ENCODE results near the gene CCDC7. TPM values are rescaled to one million over a fixed set of nuclear protein-coding genes. Genes with fewer than 3 reads are reported as not detected.
"Not testable (repeated sequence)": the region's sequence is repeated elsewhere in the genome, so short reads cannot be mapped to it uniquely, and the experiment has no call there.

Gene CCDC7
- total RNA-seq, 1 experiment from 2014 or later, result 1.2 TPM

- no peak for DNase-seq
- Mint-ChIP-seq H3K27me3 (ENCODE audit: insufficient read depth, unreplicated experiment) (peaks cover 4% of the 10 kb centered on the region), H3K4me1 (ENCODE audit: low read depth, unreplicated experiment) (no peaks in the 10 kb centered on the region), H3K9me3 (ENCODE audit: unreplicated experiment) (no peaks in the 10 kb centered on the region), H3K36me3 (ENCODE audit: insufficient read depth, unreplicated experiment) (no peaks in the 10 kb centered on the region), H3K4me3 (ENCODE audit: unreplicated experiment) (no peak overlapping the region), H3K27ac (ENCODE audit: unreplicated experiment) (no peak overlapping the region)
- no peak for TF ChIP-seq CTCF (IDR thresholded peaks at IDR 0.05; ENCODE audit: insufficient read depth in 1 of 2, low read depth in 1 of 2, low read length in 1 of 2, severe bottlenecking in 1 of 2, unreplicated experiment in 1 of 2)
- Histone ChIP-seq H3K4me3 (ENCODE audit: low read depth, low read length) (no peak overlapping the region), H3K27me3 (replicated peaks; ENCODE audit: control insufficient read depth, insufficient read depth, low read length) (no peaks in the 10 kb centered on the region), H3K9me3 (no peaks in the 10 kb centered on the region), H3K36me3 (ENCODE audit: control insufficient read depth, insufficient read depth, low read length) (no peaks in the 10 kb centered on the region), H3K4me1 (no peaks in the 10 kb centered on the region)
- no TSS peak for BruUV-seq (replicated peaks)
- POLR2A ChIA-PET, result no interaction called here
- intact Hi-C loops (cut with micrococcal nuclease; ENCODE audit: unreplicated experiment), result no loop called here
- CTCF ChIA-PET, result no interaction called here
These were observed 131.5 kb downstream of the CCDC7 start for GRCh38 chr10:32577448-32577847.

DNA sequence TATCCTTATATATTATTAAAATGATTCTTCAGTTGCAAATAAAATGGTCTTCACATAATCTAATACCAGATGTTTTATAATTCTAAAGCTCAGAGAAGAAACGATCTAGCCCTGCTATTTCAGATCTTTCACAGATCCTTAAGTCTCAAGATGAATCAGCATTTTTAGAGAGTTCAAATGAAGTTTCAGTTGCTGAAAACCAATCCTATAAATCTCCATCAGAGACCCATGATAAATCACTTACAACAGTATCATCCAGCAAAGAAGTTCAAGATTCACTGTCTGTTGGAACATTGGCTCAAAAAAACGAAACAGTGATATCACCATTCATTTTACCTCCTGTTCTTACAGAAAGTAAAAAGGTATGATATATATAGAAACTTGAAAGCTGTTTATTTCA, 137.0 kb downstream of the CCDC7 start:
- Histone ChIP-seq H3K36me3 (ENCODE audit: control insufficient read depth, insufficient read depth, low read length) (no peaks in the 10 kb centered on the region), H3K4me1 (no peaks in the 10 kb centered on the region), H3K27me3 (replicated peaks; ENCODE audit: control insufficient read depth, insufficient read depth, low read length) (no peaks in the 10 kb centered on the region), H3K4me3 (ENCODE audit: low read depth, low read length) (no peak overlapping the region), H3K9me3 (no peaks in the 10 kb centered on the region)
- intact Hi-C loops (cut with micrococcal nuclease; ENCODE audit: unreplicated experiment), result no loop called here
- ChIA-PET POLR2A (no interaction called here), CTCF (no interaction called here)
- Mint-ChIP-seq H3K27me3 (ENCODE audit: insufficient read depth, unreplicated experiment) (no peaks in the 10 kb centered on the region), H3K4me3 (ENCODE audit: unreplicated experiment) (no peak overlapping the region), H3K27ac (ENCODE audit: unreplicated experiment) (no peak overlapping the region), H3K36me3 (ENCODE audit: insufficient read depth, unreplicated experiment) (no peaks in the 10 kb centered on the region), H3K4me1 (ENCODE audit: low read depth, unreplicated experiment) (no peaks in the 10 kb centered on the region), H3K9me3 (ENCODE audit: unreplicated experiment) (no peaks in the 10 kb centered on the region)
- no TSS peak for BruUV-seq (replicated peaks)
- no peak for TF ChIP-seq CTCF (IDR thresholded peaks at IDR 0.05; ENCODE audit: insufficient read depth in 1 of 2, low read depth in 1 of 2, low read length in 1 of 2, severe bottlenecking in 1 of 2, unreplicated experiment in 1 of 2)
- no peak for DNase-seq

- H3K4me1 Mint-ChIP-seq (ENCODE audit: low read depth, unreplicated experiment), result not testable (repeated sequence)
These were observed 152.1 kb downstream of the CCDC7 start for GRCh38 chr10:32598022-32598421.

GRCh38 chr10:32600317-32600716, 154.4 kb downstream of the CCDC7 start:
- ChIA-PET POLR2A (no interaction called here), CTCF (no interaction called here)
- Mint-ChIP-seq H3K9me3 (ENCODE audit: unreplicated experiment) (peaks cover 35% of the 10 kb centered on the region), H3K36me3 (ENCODE audit: insufficient read depth, unreplicated experiment) (no peaks in the 10 kb centered on the region), H3K4me1 (ENCODE audit: low read depth, unreplicated experiment) (no peaks in the 10 kb centered on the region), H3K27ac (ENCODE audit: unreplicated experiment) (no peak overlapping the region), H3K27me3 (ENCODE audit: insufficient read depth, unreplicated experiment) (peaks cover 7% of the 10 kb centered on the region), H3K4me3 (ENCODE audit: unreplicated experiment) (no peak overlapping the region)
- no peak for TF ChIP-seq CTCF (IDR thresholded peaks at IDR 0.05; ENCODE audit: insufficient read depth in 1 of 2, low read depth in 1 of 2, low read length in 1 of 2, severe bottlenecking in 1 of 2, unreplicated experiment in 1 of 2)
- BruUV-seq (replicated peaks), result no TSS peak
- Histone ChIP-seq H3K9me3 (peaks cover 9% of the 10 kb centered on the region; the same call in 1 of the 2 replicates), H3K36me3 (ENCODE audit: control insufficient read depth, insufficient read depth, low read length) (no peaks in the 10 kb centered on the region), H3K27me3 (replicated peaks; ENCODE audit: control insufficient read depth, insufficient read depth, low read length) (no peaks in the 10 kb centered on the region), H3K4me1 (no peaks in the 10 kb centered on the region), H3K4me3 (ENCODE audit: low read depth, low read length) (no peak overlapping the region)
- DNase-seq, result no peak
- intact Hi-C loops (cut with micrococcal nuclease; ENCODE audit: unreplicated experiment), result no loop called here

More at GRCh38 chr10:32598022-32598421, 152.1 kb downstream of the CCDC7 start:
- H3K4me3 ChIP-seq (ENCODE audit: low read depth, low read length); DNase-seq; H3K4me1 ChIP-seq; intact Hi-C loops (cut with micrococcal nuclease; ENCODE audit: unreplicated experiment); H3K36me3 Mint-ChIP-seq (ENCODE audit: insufficient read depth, unreplicated experiment); H3K27ac Mint-ChIP-seq (ENCODE audit: unreplicated experiment); H3K9me3 ChIP-seq; BruUV-seq (replicated peaks); H3K27me3 Mint-ChIP-seq (ENCODE audit: insufficient read depth, unreplicated experiment); H3K36me3 ChIP-seq (ENCODE audit: control insufficient read depth, insufficient read depth, low read length); CTCF ChIA-PET; POLR2A ChIA-PET; H3K4me3 Mint-ChIP-seq (ENCODE audit: unreplicated experiment); H3K27me3 ChIP-seq (replicated peaks; ENCODE audit: control insufficient read depth, insufficient read depth, low read length): not testable (repeated sequence)
- peaks cover 35% of the 10 kb centered on the region for H3K9me3 Mint-ChIP-seq (ENCODE audit: unreplicated experiment)

DNA sequence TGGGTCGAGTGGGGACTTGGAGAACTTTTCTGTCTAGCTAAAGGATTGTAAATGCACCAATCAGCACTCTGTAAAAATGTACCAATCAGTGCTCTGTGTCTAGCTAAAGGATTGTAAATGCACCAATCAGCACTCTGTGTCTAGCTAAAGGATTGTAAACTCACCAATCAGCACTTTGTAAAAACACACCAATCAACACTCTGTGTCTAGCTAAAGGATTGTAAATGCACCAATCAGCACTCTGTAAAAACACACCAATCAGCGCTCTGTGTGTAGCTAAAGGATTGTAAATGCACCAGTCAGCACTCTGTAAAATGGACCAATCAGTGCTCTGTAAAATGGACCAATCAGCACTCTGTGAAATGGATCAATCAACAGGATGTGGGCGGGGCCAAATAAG, 155.6 kb downstream of the CCDC7 start:
- intact Hi-C loops (cut with micrococcal nuclease; ENCODE audit: unreplicated experiment); H3K4me1 ChIP-seq; H3K9me3 ChIP-seq; DNase-seq; POLR2A ChIA-PET; H3K4me1 Mint-ChIP-seq (ENCODE audit: low read depth, unreplicated experiment); H3K36me3 ChIP-seq (ENCODE audit: control insufficient read depth, insufficient read depth, low read length); H3K4me3 Mint-ChIP-seq (ENCODE audit: unreplicated experiment); CTCF ChIA-PET; H3K27me3 ChIP-seq (replicated peaks; ENCODE audit: control insufficient read depth, insufficient read depth, low read length); H3K36me3 Mint-ChIP-seq (ENCODE audit: insufficient read depth, unreplicated experiment); H3K4me3 ChIP-seq (ENCODE audit: low read depth, low read length); H3K27ac Mint-ChIP-seq (ENCODE audit: unreplicated experiment); BruUV-seq (replicated peaks); H3K27me3 Mint-ChIP-seq (ENCODE audit: insufficient read depth, unreplicated experiment): not testable (repeated sequence)
- H3K9me3 Mint-ChIP-seq (ENCODE audit: unreplicated experiment), result peaks cover 31% of the 10 kb centered on the region
